RPMI8226 (cell line): ENCODE results near the gene PSMB10.

Experiments used
- DNase-seq: peaks from one replicate; pipeline ENCODE4 v3.0.0-alpha.2; 2015

PSMB10 gene

GRCh38 chr16:67888331-67888730, 48.3 kb downstream of the PSMB10 start:
- DNase-seq = no peak

GRCh38 chr16:67886387-67886786, 50.3 kb downstream of the PSMB10 start:
- DNase-seq = no peak

- no peak for DNase-seq
Measured at GRCh38 chr16:67885976-67886375, 50.7 kb downstream of the PSMB10 start.

GRCh38 chr16:67885545-67885944, 51.1 kb downstream of the PSMB10 start:
- DNase-seq = no peak

- no peak for DNase-seq
Measured at GRCh38 chr16:67884684-67885083, 52.0 kb downstream of the PSMB10 start, which contains the start of gene NRN1L. Gene NRN1L, plus strand, starts transcription at chr16:67884885. Its CDS starts 19 bp downstream, at chr16:67884904.
